ENCODE data around the gene HTT.

- TF ChIP-seq CTCF (IDR thresholded peaks at IDR 0.05) (no peak), POLR2A (IDR thresholded peaks at IDR 0.05) (no peak)
These were observed 148.9 kb downstream of the HTT start for GRCh38 chr4:3223346-3223745.

Data from suprapubic skin (tissue), 3 donors.